GM12878 (cell line): Measurements from ENCODE around the gene CDK11B. TPM values are rescaled to one million over a fixed set of nuclear protein-coding genes. Genes with fewer than 3 reads are reported as not detected.

Experiments
- ATAC-seq: fragments of 200-7000 bp; cut with Tn5 transposase; 3 replicates; pipeline ENCODE4 v1.9.1; 2020; ENCODE audit warnings: mild to moderate bottlenecking, moderate library complexity
- BruUV-seq: library from RNA; stranded (reverse); fragments of 400-500 nt; replicated peaks from 2 replicates; lab custom pipeline; 2021; lab: Mats Ljungman, UMichigan
- CTCF ChIA-PET: fragments of 300-600 bp; sonication (Branson Sonifier 250); formaldehyde crosslinking; extraction: SDS; loops from one replicate; lab custom pipeline; 2021; ENCODE audit warnings: inconsistent platforms; lab: Yijun Ruan, JAX
- POLR2A ChIA-PET: fragments of 350-600 bp; formaldehyde crosslinking; extraction: SDS; loops from one replicate; lab custom pipeline; 2021; ENCODE audit warnings: inconsistent platforms; lab: Charles Lee
- RAD21 ChIA-PET: fragments of 300-600 bp; sonication (Branson Sonifier 250); formaldehyde crosslinking; loops from one replicate; lab custom pipeline; 2023; ENCODE audit warnings: antibody characterized with exemption; ENCODE audit not compliant: unreplicated experiment; lab: Charles Lee
- SMC1A ChIA-PET: fragments of 300-600 bp; sonication (Branson Sonifier 250); formaldehyde crosslinking; loops from one replicate; lab custom pipeline; 2023; ENCODE audit not compliant: unreplicated experiment, uncharacterized antibody; lab: Charles Lee
- DNase-seq: peaks from one replicate; pipeline ENCODE4 v3.0.0-alpha.2; 2011; ENCODE audit warnings: low read depth, low spot score
- FAIRE-seq: peaks from 3 replicates; lab custom pipeline; 2011; peaks lifted over from hg19 to GRCh38; lab: Jason Lieb, UNC
- H2AFZ ChIP-seq: 2 replicates; pipeline ENCODE4 v1.6.0; 2011; ENCODE audit warnings: low read depth, low read length, control low read depth; ENCODE audit not compliant: control insufficient read depth
- H3K27ac ChIP-seq: 2 replicates; pipeline ENCODE4 v1.5.1; 2011; ENCODE audit warnings: control low read depth; ENCODE audit not compliant: control insufficient read depth, insufficient read depth
- H3K27me3 ChIP-seq, 2 experiments: replicated peaks in 1 of 2; 2 replicates each; pipeline versions ENCODE4 v1.6.0 to v1.6.1; 2011; ENCODE audit warnings: low read length in 1 of 2; ENCODE audit not compliant: control insufficient read depth in 2 of 2, insufficient read depth in 2 of 2
- H3K36me3 ChIP-seq, 2 experiments: 2 replicates each; pipeline ENCODE4 v1.5.1; 2011; ENCODE audit warnings: low read length in 1 of 2; ENCODE audit not compliant: control insufficient read depth in 2 of 2, insufficient read depth in 2 of 2
- H3K4me1 ChIP-seq: 2 replicates; pipeline ENCODE4 v1.6.1; 2011; ENCODE audit warnings: mild to moderate bottlenecking, low read length, moderate library complexity, mixed read lengths; ENCODE audit not compliant: control insufficient read depth, insufficient read depth
- H3K4me2 ChIP-seq: 2 replicates; pipeline ENCODE4 v1.6.0; 2011; ENCODE audit warnings: control low read depth; ENCODE audit not compliant: control insufficient read depth, insufficient read depth
- H3K4me3 ChIP-seq: fragments of 200-600 bp; sonication (generic); 2 replicates; pipeline ENCODE4 v1.5.1; 2016
- H3K79me2 ChIP-seq: 2 replicates; pipeline ENCODE4 v1.6.0; 2011; ENCODE audit warnings: low read length; ENCODE audit not compliant: control insufficient read depth, insufficient read depth
- H3K9ac ChIP-seq: 2 replicates; pipeline ENCODE4 v1.8.0; 2011; ENCODE audit warnings: low read length, control low read depth, mixed read lengths; ENCODE audit not compliant: control insufficient read depth, insufficient read depth
- H3K9me3 ChIP-seq: replicated peaks from 3 replicates; pipeline ENCODE4 v1.5.1; 2011; ENCODE audit warnings: mild to moderate bottlenecking, low read length; ENCODE audit not compliant: control insufficient read depth, insufficient read depth
- H4K20me1 ChIP-seq: 2 replicates; pipeline ENCODE4 v1.6.0; 2011; ENCODE audit not compliant: control insufficient read depth, insufficient read depth
- BHLHE40 ChIP-seq, 2 experiments: fragments of 450-650 bp in 1 of 2; IDR thresholded peaks; 2 replicates each; pipeline ENCODE4 v1.6.1; 2011 to 2017; ENCODE audit warnings: low read depth in 2 of 2, borderline replicate concordance in 1 of 2, improper control_type of control experiment in 1 of 2, low read length in 1 of 2, mild to moderate bottlenecking in 1 of 2
- GATAD2B ChIP-seq: fragments of 450-650 bp; conservative IDR thresholded peaks from 2 replicates; pipeline ENCODE4 v1.6.1; 2017; ENCODE audit warnings: low read depth, mild to moderate bottlenecking, moderate library complexity
- IRF4 ChIP-seq: IDR thresholded peaks from 2 replicates; pipeline ENCODE4 v1.6.1; 2011; ENCODE audit warnings: low read depth, low read length
- NR2F1 ChIP-seq: fragments of 450-650 bp; conservative IDR thresholded peaks from 2 replicates; pipeline ENCODE4 v1.6.1; 2017; ENCODE audit warnings: mild to moderate bottlenecking
- ZBED1 ChIP-seq: IDR thresholded peaks from 2 replicates; pipeline ENCODE4 v1.6.1; 2016; ENCODE audit warnings: borderline replicate concordance
- WGBS: methylation state at CpG from one replicate; pipeline ENCODE4 v1.1.6; 2016; ENCODE audit warnings: low lambda C conversion rate; ENCODE audit not compliant: insufficient replicate concordance, insufficient coverage; ENCODE audit errors: missing lambda C conversion rate; 5-methylcytosine and 5-hydroxymethylcytosine counted together
- in situ Hi-C: fragments of 300-500 bp; cut with MboI; formaldehyde crosslinking; loops from 9 replicates; pipeline ENCODE4 v1.14.3; 2018; ENCODE audit warnings: mixed read lengths
- intact Hi-C: fragments of 100-400 bp; cut with micrococcal nuclease; formaldehyde crosslinking; loops from one replicate; pipeline ENCODE4 v1.14.2; 2022; ENCODE audit not compliant: unreplicated experiment
- polyA plus RNA-seq, 11 experiments: library from polyadenylated mRNA; depleted of rRNA in 4 of 11; unstranded in 6 of 11; stranded (reverse) in 5 of 11; fragments of >200 nt; fragmentation: Nextera tagmentation in 4 of 11; fragmentation: Illumina TruSeq in 1 of 11; extraction: Ambion mirVana in 4 of 11; extraction: Trizol in 1 of 11; gene quantifications; 1 replicate in 1 of 11; 2 replicates in 10 of 11; pipeline versions ENCODE4 v1.2.1 to v1.2.3, GENCODE V29; 2011 to 2016; ENCODE audit warnings: inconsistent platforms in 2 of 11, missing spikeins in 2 of 11, low read depth in 1 of 11
- total RNA-seq, 4 experiments: library from RNA; depleted of rRNA in 3 of 4; stranded (reverse); fragments of >200 nt in 3 of 4; fragmentation: Illumina TruSeq in 1 of 4; extraction: Trizol in 1 of 4; gene quantifications; 2 replicates each; pipeline versions ENCODE4 v1.2.1 to v1.2.3, GENCODE V29; 2013 to 2021

CDK11B gene
- total and polyA plus RNA-seq, 10 of the 15 experiments (the other 5 are each of a cell fraction or from before 2014, with no cell fraction given), result 3.2 to 30.9 (median 18.0) TPM

DNA sequence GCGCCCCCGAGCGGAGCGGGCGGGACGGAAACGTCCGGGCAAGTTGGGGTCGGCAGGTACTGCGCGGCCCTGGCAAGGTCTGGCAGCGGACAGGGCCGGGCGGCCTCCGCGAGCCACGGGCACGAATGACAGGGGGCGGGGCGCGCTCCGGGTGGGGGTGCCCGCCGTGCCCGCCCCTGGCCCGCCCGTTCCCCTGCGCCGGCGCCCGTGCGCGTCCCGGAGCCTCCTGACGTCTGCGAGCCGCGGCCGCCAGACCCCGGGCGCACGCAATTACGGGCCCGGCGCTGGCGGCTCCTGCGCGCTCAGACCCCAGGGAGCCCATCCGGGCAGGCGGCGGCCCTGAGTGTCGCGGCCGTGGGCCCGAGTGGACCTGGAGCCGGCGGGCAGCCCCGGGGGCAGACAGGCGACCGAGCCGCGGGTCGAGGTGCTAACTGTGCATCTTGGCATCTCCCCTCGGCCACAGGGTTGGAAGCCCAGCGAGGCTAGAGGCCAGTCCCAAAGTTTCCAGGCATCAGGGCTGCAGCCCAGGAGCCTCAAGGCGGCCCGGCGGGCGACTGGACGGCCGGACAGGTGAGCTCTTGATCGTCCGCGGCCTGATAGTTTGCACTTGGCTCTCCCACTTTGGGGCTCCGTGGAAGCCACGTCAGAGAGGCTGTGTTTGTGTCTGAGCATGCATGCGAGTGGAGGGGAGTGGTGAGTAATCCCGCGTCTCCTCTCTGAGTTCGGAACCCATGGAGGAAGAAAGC lies 42.6 kb downstream of the CDK11B start:
- peaks cover 15% of the 10 kb centered on the region for H3K4me1 ChIP-seq
- H3K9ac ChIP-seq, result peak overlapping the region; percentile 99
- H3K4me3 ChIP-seq, result peak overlapping the region; percentile 85
- DNase-seq, result no peak
- ChIA-PET CTCF (no interaction called here), POLR2A (interaction anchor here (0.6 to 1.5 kb wide), 6 partner anchors 9 to 217 kb away, joined by 3 to 8 read pairs (median 4); no protein-coding TSS in a partner anchor), SMC1A (interaction anchor here (1.2 kb wide), 1 partner anchor 13 kb away, joined by 3 read pairs; no protein-coding TSS in a partner anchor), RAD21 (interaction anchor here (2.8 kb wide), 1 partner anchor 62 kb away, joined by 8 read pairs; no protein-coding TSS in a partner anchor)
- no peaks in the 10 kb centered on the region; a peak in 1 of 4 replicates for H3K27me3 ChIP-seq
- TF ChIP-seq IRF4, result no peak
- peak; percentile 11 for TF ChIP-seq NR2F1
- TF ChIP-seq BHLHE40 (IDR thresholded peaks at IDR 0.05; ENCODE audit: borderline replicate concordance in 1 of 2, low read depth in 2 of 2, low read length in 1 of 2), result peak in 1 of 2 experiments; percentile 50; a peak in 1 of 4 replicates
- TF ChIP-seq GATAD2B, result 0 out of 2 replicates have a peak, but pooled peaks have one; percentile 8
- no peak for TF ChIP-seq ZBED1
- BruUV-seq, result no TSS peak
- in situ Hi-C loops, result no loop called here
- H3K79me2 ChIP-seq, result peaks cover 3% of the 10 kb centered on the region
- peaks cover 0 to 2% of the 10 kb centered on the region in 2 experiments; a peak in 1 of 4 replicates for H3K36me3 ChIP-seq
- 0 out of 2 replicates have a peak, but pooled peaks cover 3% of the 10 kb centered on the region for H4K20me1 ChIP-seq
- H2AFZ ChIP-seq, result peak overlapping the region; percentile 78
- peak; percentile 19 for ATAC-seq
- H3K4me2 ChIP-seq, result peak overlapping the region; percentile 93
- H3K9me3 ChIP-seq, result no peaks in the 10 kb centered on the region
- no peak for FAIRE-seq
- peak overlapping the region; percentile 98 for H3K27ac ChIP-seq
- 23% methylated on average over 50 of the region's 80 CpGs for WGBS
- intact Hi-C loops, result loop anchor here (5.0 kb wide), 1 partner anchor 44 kb away; the partner anchor contains the start of gene SSU72
